T-cell (primary cell): Measurements from ENCODE around the gene LARGE1. TPM values are rescaled to one million over a fixed set of nuclear protein-coding genes. Genes with fewer than 3 reads are reported as not detected.

Experiments used
- ATAC-seq, 4 experiments: fragments of 200-7000 bp in 3 of 4; fragments of 150-1000 bp in 1 of 4; cut with Tn5 transposase; replicated peaks in 1 of 4; 1 replicate in 3 of 4; 2 replicates in 1 of 4; pipeline ENCODE4 v1.10.0; 2021; ENCODE audit warnings: moderate library complexity in 3 of 4, mild to moderate bottlenecking in 2 of 4, moderate number of reproducible peaks in 1 of 4
- CTCF ChIA-PET, 2 donors: fragments of 300-600 bp; sonication (Branson Sonifier 250); formaldehyde crosslinking; loops; one replicate each; lab custom pipeline; 2022; ENCODE audit warnings: antibody characterized with exemption in 2 of 2; lab: Charles Lee
- POLR2A ChIA-PET, 2 donors: fragments of 300-600 bp; sonication (Branson Sonifier 250); formaldehyde crosslinking; loops; one replicate each; lab custom pipeline; 2022; ENCODE audit warnings: antibody characterized with exemption in 2 of 2; lab: Charles Lee
- DNase-seq, 35 experiments: peaks; one replicate each; pipeline versions ENCODE4 v3.0.0 to v3.0.0-alpha.2; 2013 to 2023
- H3K27ac ChIP-seq: one replicate; pipeline ENCODE4 v1.5.1; 2013; ENCODE audit warnings: low read length
- H3K27me3 ChIP-seq, 2 experiments: replicated peaks in 1 of 2; 1 replicate in 1 of 2; 2 replicates in 1 of 2; pipeline versions ENCODE4 v1.6.1 to v1.7.0; 2013; ENCODE audit warnings: low read length in 1 of 2, mixed read lengths in 1 of 2; ENCODE audit not compliant: control insufficient read depth in 2 of 2, insufficient read depth in 2 of 2; ENCODE audit errors: extremely low read depth in 1 of 2
- H3K36me3 ChIP-seq, 2 donors: 1 replicate in 1 of 2; 2 replicates in 1 of 2; pipeline versions ENCODE4 v1.6.1 to v1.7.0; 2013; ENCODE audit warnings: low read length in 1 of 2; ENCODE audit not compliant: control insufficient read depth in 2 of 2, insufficient read depth in 1 of 2; ENCODE audit errors: extremely low read depth in 1 of 2
- H3K4me1 ChIP-seq, 2 experiments: 1 replicate in 1 of 2; 2 replicates in 1 of 2; pipeline versions ENCODE4 v1.6.1 to v1.7.0; 2013; ENCODE audit warnings: low read length in 2 of 2, mixed read lengths in 1 of 2; ENCODE audit not compliant: insufficient read depth in 2 of 2, control insufficient read depth in 1 of 2; ENCODE audit errors: extremely low read depth in 1 of 2
- H3K4me3 ChIP-seq, 2 donors: 1 replicate in 1 of 2; 2 replicates in 1 of 2; pipeline versions ENCODE4 v1.5.1 to v1.7.0; 2013; ENCODE audit warnings: mild to moderate bottlenecking in 2 of 2, low read length in 1 of 2, moderate library complexity in 1 of 2; ENCODE audit not compliant: control insufficient read depth in 1 of 2; ENCODE audit errors: extremely low read depth in 1 of 2
- H3K9me3 ChIP-seq: 2 replicates; pipeline ENCODE4 v1.7.0; 2013
- H3K27ac Mint-ChIP-seq, 2 donors: one replicate each; pipeline ENCODE4 v1.8.0; 2020 to 2021; ENCODE audit warnings: mild to moderate bottlenecking in 2 of 2, mixed read lengths in 2 of 2
- H3K27me3 Mint-ChIP-seq, 2 donors: one replicate each; pipeline ENCODE4 v1.8.0; 2021 to 2022; ENCODE audit warnings: mixed read lengths in 2 of 2
- H3K36me3 Mint-ChIP-seq: one replicate; pipeline ENCODE4 v1.8.0; 2021; ENCODE audit warnings: mixed read lengths
- H3K4me1 Mint-ChIP-seq, 3 donors: one replicate each; pipeline ENCODE4 v1.8.0; 2020 to 2022; ENCODE audit warnings: mixed read lengths in 3 of 3, mild to moderate bottlenecking in 1 of 3
- H3K4me3 Mint-ChIP-seq, 3 donors: one replicate each; pipeline ENCODE4 v1.8.0; 2020 to 2022; ENCODE audit warnings: mild to moderate bottlenecking in 3 of 3, mixed read lengths in 3 of 3, moderate library complexity in 3 of 3
- H3K9me3 Mint-ChIP-seq, 3 donors: one replicate each; pipeline ENCODE4 v1.8.0; 2020 to 2022; ENCODE audit warnings: mixed read lengths in 3 of 3
- WGBS: methylation state at CpG from one replicate; pipeline ENCODE4 v1.1.5; 2013; ENCODE audit warnings: missing lambda C conversion rate; ENCODE audit not compliant: insufficient coverage; 5-methylcytosine and 5-hydroxymethylcytosine counted together
- total RNA-seq, 35 experiments: library from RNA in 6 of 35; stranded (reverse) in 6 of 35; fragments of 120-200 nt in 1 of 35; gene quantifications; one replicate each; pipeline versions ENCODE4 v1.2.1 to v1.2.4 and lab custom pipeline; 2013 to 2026

Gene LARGE1
- total RNA-seq, 5 donors from 2014 or later (not counting 1 experiment from before 2014, with no cell fraction given), result 0.53 to 6.1 (median 3.0) TPM

- no peak overlapping the region for H3K4me3 ChIP-seq
- Mint-ChIP-seq H3K4me1 (no peaks in the 10 kb centered on the region), H3K9me3 (peaks cover 1 to 7% (median 7%) of the 10 kb centered on the region in 3 donors), H3K4me3 (no peak overlapping the region), H3K36me3 (no peaks in the 10 kb centered on the region), H3K27ac (no peak overlapping the region), H3K27me3 (peaks cover 0 to 6% of the 10 kb centered on the region in 2 donors)
- H3K4me1 ChIP-seq, result no peaks in the 10 kb centered on the region
- WGBS, result no CpG with 5 or more reads among the region's 2 CpGs
- no peak overlapping the region for H3K27ac ChIP-seq
- ChIA-PET POLR2A (no interaction called here), CTCF (no interaction called here)
- no peaks in the 10 kb centered on the region for H3K36me3 ChIP-seq
- no peaks in the 10 kb centered on the region for H3K9me3 ChIP-seq
- DNase-seq, result no peak
- peaks cover 0 to 3% of the 10 kb centered on the region in 2 experiments for H3K27me3 ChIP-seq
- ATAC-seq, result no peak
These were observed 672.5 kb downstream of the LARGE1 start for GRCh38 chr22:33247758-33248157.

- no peak for DNase-seq
- Mint-ChIP-seq H3K27me3 (peaks cover 0 to under 1% of the 10 kb centered on the region in 2 donors), H3K9me3 (peaks cover 1 to 9% (median 8%) of the 10 kb centered on the region in 3 donors), H3K36me3 (no peaks in the 10 kb centered on the region), H3K4me3 (no peak overlapping the region), H3K4me1 (no peaks in the 10 kb centered on the region), H3K27ac (no peak overlapping the region)
- Histone ChIP-seq H3K9me3 (no peaks in the 10 kb centered on the region), H3K36me3 (no peaks in the 10 kb centered on the region), H3K4me3 (no peak overlapping the region), H3K27me3 (peaks cover 0 to 3% of the 10 kb centered on the region in 2 experiments), H3K27ac (no peak overlapping the region), H3K4me1 (no peaks in the 10 kb centered on the region)
- ChIA-PET POLR2A (no interaction called here), CTCF (no interaction called here)
- no peak for ATAC-seq
These were observed 678.2 kb downstream of the LARGE1 start for GRCh38 chr22:33242078-33242477.

DNA sequence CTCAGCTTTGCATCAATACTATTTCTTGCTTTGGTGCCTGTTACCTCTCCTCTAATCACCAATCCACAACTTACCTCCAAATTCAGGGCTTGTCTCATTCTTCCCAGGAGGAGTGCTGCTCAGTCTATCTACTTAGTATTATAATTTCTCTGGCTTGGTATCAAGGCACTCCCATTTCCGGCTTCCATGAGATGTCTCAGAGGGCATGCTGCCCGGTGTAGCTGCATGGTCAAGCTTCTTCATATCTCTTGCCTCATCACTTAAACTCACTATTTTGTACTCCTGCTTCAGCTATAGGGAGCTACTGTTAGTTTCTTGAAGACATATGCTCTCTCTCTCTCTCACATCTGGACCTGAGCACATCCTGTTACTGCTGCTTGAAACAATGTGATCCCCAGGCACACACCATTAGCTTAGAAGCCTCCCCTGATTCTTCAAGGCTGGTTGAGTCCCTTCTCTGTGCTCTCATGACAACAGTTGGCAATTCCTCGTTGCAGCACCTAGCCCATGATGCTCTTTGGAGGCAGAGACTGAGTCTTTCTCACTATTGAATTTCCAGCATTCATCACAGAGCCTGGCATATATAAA, 679.3 kb downstream of the LARGE1 start:
- 79% methylated on average over 2 of the region's 3 CpGs for WGBS
- POLR2A ChIA-PET, result no interaction called here

GRCh38 chr22:33232071-33232470, 688.2 kb downstream of the LARGE1 start:
- Histone ChIP-seq H3K9me3 (peaks cover 3% of the 10 kb centered on the region), H3K27me3 (no peaks in the 10 kb centered on the region), H3K27ac (no peak overlapping the region), H3K36me3 (no peaks in the 10 kb centered on the region), H3K4me1 (no peaks in the 10 kb centered on the region), H3K4me3 (no peak overlapping the region)
- no peak overlapping the region for H3K27ac Mint-ChIP-seq
- no peaks in the 10 kb centered on the region for H3K4me1 Mint-ChIP-seq
- DNase-seq (no peak), ATAC-seq (no peak)
- H3K9me3 Mint-ChIP-seq, result peaks cover 11 to 35% (median 23%) of the 10 kb centered on the region in 3 donors
- ChIA-PET CTCF (no interaction called here), POLR2A (no interaction called here)
- 82% methylated on average over 3 of the region's 5 CpGs for WGBS
- peaks cover 0 to 16% of the 10 kb centered on the region in 2 donors for H3K27me3 Mint-ChIP-seq
- H3K36me3 Mint-ChIP-seq, result no peaks in the 10 kb centered on the region
- no peak overlapping the region for H3K4me3 Mint-ChIP-seq

More for the DNA sequence above, 679.3 kb downstream of the LARGE1 start:
- Mint-ChIP-seq H3K27ac (no peak overlapping the region), H3K27me3 (peaks cover 0 to 6% of the 10 kb centered on the region in 2 donors), H3K9me3 (peaks cover 1 to 9% (median 8%) of the 10 kb centered on the region in 3 donors), H3K36me3 (no peaks in the 10 kb centered on the region), H3K4me1 (no peaks in the 10 kb centered on the region), H3K4me3 (no peak overlapping the region)
- no peaks in the 10 kb centered on the region for H3K4me1 ChIP-seq
- no peak overlapping the region for H3K27ac ChIP-seq
- DNase-seq (no peak), ATAC-seq (no peak)
- no peaks in the 10 kb centered on the region for H3K36me3 ChIP-seq
- H3K27me3 ChIP-seq, result no peaks in the 10 kb centered on the region
- H3K9me3 ChIP-seq, result no peaks in the 10 kb centered on the region
- CTCF ChIA-PET, result no interaction called here
- H3K4me3 ChIP-seq, result no peak overlapping the region

DNA sequence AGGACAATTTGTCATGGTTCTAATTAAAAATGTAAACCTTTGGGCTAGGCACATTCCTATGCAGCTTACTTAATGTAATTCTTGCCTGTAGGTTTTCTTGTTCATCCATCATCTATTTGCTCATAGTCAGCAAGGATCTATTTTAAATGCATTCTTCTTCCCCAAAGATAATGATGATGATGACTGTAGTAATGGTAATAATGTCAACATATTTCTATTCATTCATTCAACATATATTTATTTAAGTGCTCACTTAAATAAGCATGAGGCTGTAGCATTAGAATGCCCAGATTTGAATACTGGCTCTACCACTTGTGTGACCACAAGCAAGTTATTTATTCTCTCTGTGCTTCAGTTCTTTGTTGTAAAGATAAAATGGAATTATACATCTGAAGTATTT, 692.5 kb downstream of the LARGE1 start:
- Mint-ChIP-seq H3K4me3 (no peak overlapping the region), H3K9me3 (peaks cover 8 to 30% (median 20%) of the 10 kb centered on the region in 3 donors), H3K27me3 (no peaks in the 10 kb centered on the region), H3K36me3 (no peaks in the 10 kb centered on the region), H3K27ac (no peak overlapping the region), H3K4me1 (no peaks in the 10 kb centered on the region)
- POLR2A ChIA-PET, result no interaction called here
- Histone ChIP-seq H3K27ac (no peak overlapping the region), H3K36me3 (no peaks in the 10 kb centered on the region), H3K4me1 (no peaks in the 10 kb centered on the region), H3K4me3 (no peak overlapping the region), H3K9me3 (peaks cover 3% of the 10 kb centered on the region), H3K27me3 (peaks cover 0 to 6% of the 10 kb centered on the region in 2 experiments)
- no peak for DNase-seq
- CTCF ChIA-PET, result interaction anchor here in 1 of 2 donors (0.6 kb wide), 1 partner anchor 25 kb away, joined by 6 read pairs; no protein-coding TSS in a partner anchor
- ATAC-seq, result no peak

GRCh38 chr22:33224841-33225240, 695.4 kb downstream of the LARGE1 start:
- WGBS, result 72% methylated on average over 3 of the region's 4 CpGs

More at GRCh38 chr22:33224841-33225240, 695.4 kb downstream of the LARGE1 start:
- H3K9me3 Mint-ChIP-seq, result peaks cover 5 to 22% (median 14%) of the 10 kb centered on the region in 3 donors
- POLR2A ChIA-PET, result no interaction called here
- peaks cover 0 to 6% of the 10 kb centered on the region in 2 experiments for H3K27me3 ChIP-seq
- H3K27ac Mint-ChIP-seq, result no peak overlapping the region
- no peaks in the 10 kb centered on the region for H3K27me3 Mint-ChIP-seq
- no peaks in the 10 kb centered on the region for H3K4me1 Mint-ChIP-seq
- DNase-seq, result no peak
- no peak for ATAC-seq
- no peaks in the 10 kb centered on the region for H3K36me3 ChIP-seq
- CTCF ChIA-PET, result no interaction called here
- no peak overlapping the region for H3K4me3 ChIP-seq
- peaks cover 3% of the 10 kb centered on the region for H3K9me3 ChIP-seq
- no peaks in the 10 kb centered on the region for H3K36me3 Mint-ChIP-seq
- H3K4me3 Mint-ChIP-seq, result no peak overlapping the region
- H3K27ac ChIP-seq, result no peak overlapping the region
- H3K4me1 ChIP-seq, result no peaks in the 10 kb centered on the region
